Measurements from ENCODE around the gene CYP2A13.
A peak's percentile ranks its signal among the peaks of the same experiment; 100 is the strongest.
"Not testable (repeated sequence)": the region's sequence is repeated elsewhere in the genome, so short reads cannot be mapped to it uniquely, and the experiment has no call there.

The CYP2A13 gene

DNA sequence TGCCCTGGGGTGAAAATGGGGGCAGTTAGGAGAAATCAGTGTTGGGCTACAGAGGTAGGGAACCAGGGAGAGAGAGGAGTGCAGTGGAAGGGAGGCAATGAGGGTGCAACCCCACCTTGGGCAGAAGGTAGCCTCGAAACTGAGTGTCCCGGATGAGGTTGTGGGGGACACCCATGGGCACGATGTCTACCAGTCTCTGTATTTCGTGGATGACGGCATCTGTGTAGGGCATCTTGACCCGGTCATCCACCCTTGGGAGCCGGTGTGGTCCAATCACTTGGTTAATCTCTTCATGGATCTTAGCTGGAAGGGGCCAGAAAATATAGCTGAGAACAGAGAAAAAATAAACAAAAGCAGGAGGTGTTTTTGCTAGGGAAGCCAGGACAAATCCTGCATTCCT is 36.1 kb upstream of the CYP2A13 start:
- H2BK5ac ChIP-seq (ENCODE audit: low read depth, low read length, poor library complexity); H2AK5ac ChIP-seq (ENCODE audit: low read length): not testable (repeated sequence)
- no CpG with 5 or more reads among the region's 7 CpGs for WGBS (ENCODE audit: extremely low coverage, insufficient coverage, insufficient read length)

DNA sequence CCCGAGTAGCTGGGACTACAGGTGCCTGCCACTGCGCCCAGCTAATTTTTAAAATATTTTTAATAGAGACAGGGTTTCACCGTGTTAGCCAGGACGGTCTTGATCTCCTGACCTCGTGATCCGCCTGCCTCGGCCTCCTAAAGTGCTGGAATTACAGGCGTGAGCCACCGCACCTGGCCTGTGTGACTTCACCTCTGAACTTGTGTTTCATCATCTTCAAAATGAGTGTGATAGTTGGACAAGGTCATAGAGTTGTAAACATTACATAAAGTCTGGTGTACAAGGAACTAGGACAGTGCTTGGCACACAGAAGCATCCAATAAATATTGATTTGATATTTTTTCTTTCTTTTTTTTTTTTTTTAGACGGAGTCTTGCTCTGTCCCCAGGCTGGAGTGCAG is 34.9 kb upstream of the CYP2A13 start:
- H3K23ac ChIP-seq (ENCODE audit: low read length); H3K27ac ChIP-seq (ENCODE audit: low read depth, low read length); H2BK12ac ChIP-seq (ENCODE audit: low read length); H3K14ac ChIP-seq (ENCODE audit: low read length); H3K36me3 ChIP-seq (ENCODE audit: control insufficient read depth in 1 of 2, insufficient read depth in 2 of 2, low read length in 2 of 2); H3K4me2 ChIP-seq (ENCODE audit: low read length); DNase-seq; H3K79me2 ChIP-seq (ENCODE audit: control insufficient read depth, insufficient read depth, low read length, poor library complexity); H4K12ac ChIP-seq (ENCODE audit: low read depth, low read length); H3K79me1 ChIP-seq (ENCODE audit: low read length); H2AK5ac ChIP-seq (ENCODE audit: low read length); H3K4me1 ChIP-seq (ENCODE audit: control insufficient read depth in 1 of 2, insufficient read depth in 2 of 2, low read length in 2 of 2); H3K9ac ChIP-seq (ENCODE audit: low read length); H3K4ac ChIP-seq (ENCODE audit: low read depth, low read length); H2BK120ac ChIP-seq (ENCODE audit: insufficient read depth, low read length, poor library complexity); H2BK5ac ChIP-seq (ENCODE audit: low read depth, low read length, poor library complexity); H3K9me3 ChIP-seq (ENCODE audit: insufficient read depth, low read depth, low read length); H3K18ac ChIP-seq (ENCODE audit: low read length); H3K4me3 ChIP-seq (ENCODE audit: low read depth, low read length); H3K27me3 ChIP-seq (ENCODE audit: insufficient read depth, low read length); H2AFZ ChIP-seq (ENCODE audit: insufficient read depth, low read length, poor library complexity); H4K91ac ChIP-seq (ENCODE audit: low read depth, low read length); H4K8ac ChIP-seq (ENCODE audit: low read depth, low read length): not testable (repeated sequence)
- WGBS (ENCODE audit: extremely low coverage, insufficient coverage, insufficient read length): no CpG with 5 or more reads among the region's 10 CpGs

More for the DNA sequence above, 36.1 kb upstream of the CYP2A13 start:
- H3K14ac ChIP-seq (ENCODE audit: low read length); H4K8ac ChIP-seq (ENCODE audit: low read depth, low read length); H3K9ac ChIP-seq (ENCODE audit: low read length); DNase-seq; H3K9me3 ChIP-seq (ENCODE audit: insufficient read depth, low read depth, low read length); H3K4ac ChIP-seq (ENCODE audit: low read depth, low read length); H3K23ac ChIP-seq (ENCODE audit: low read length); H3K4me3 ChIP-seq (ENCODE audit: low read depth, low read length); H2AFZ ChIP-seq (ENCODE audit: insufficient read depth, low read length, poor library complexity); H3K4me1 ChIP-seq (ENCODE audit: control insufficient read depth in 1 of 2, insufficient read depth in 2 of 2, low read length in 2 of 2); H3K79me1 ChIP-seq (ENCODE audit: low read length); H4K91ac ChIP-seq (ENCODE audit: low read depth, low read length); H3K79me2 ChIP-seq (ENCODE audit: control insufficient read depth, insufficient read depth, low read length, poor library complexity); H3K27ac ChIP-seq (ENCODE audit: low read depth, low read length); H2BK120ac ChIP-seq (ENCODE audit: insufficient read depth, low read length, poor library complexity); H3K4me2 ChIP-seq (ENCODE audit: low read length); H4K12ac ChIP-seq (ENCODE audit: low read depth, low read length); H3K36me3 ChIP-seq (ENCODE audit: control insufficient read depth in 1 of 2, insufficient read depth in 2 of 2, low read length in 2 of 2); H3K18ac ChIP-seq (ENCODE audit: low read length); H3K27me3 ChIP-seq (ENCODE audit: insufficient read depth, low read length); H2BK12ac ChIP-seq (ENCODE audit: low read length): not testable (repeated sequence)

DNA sequence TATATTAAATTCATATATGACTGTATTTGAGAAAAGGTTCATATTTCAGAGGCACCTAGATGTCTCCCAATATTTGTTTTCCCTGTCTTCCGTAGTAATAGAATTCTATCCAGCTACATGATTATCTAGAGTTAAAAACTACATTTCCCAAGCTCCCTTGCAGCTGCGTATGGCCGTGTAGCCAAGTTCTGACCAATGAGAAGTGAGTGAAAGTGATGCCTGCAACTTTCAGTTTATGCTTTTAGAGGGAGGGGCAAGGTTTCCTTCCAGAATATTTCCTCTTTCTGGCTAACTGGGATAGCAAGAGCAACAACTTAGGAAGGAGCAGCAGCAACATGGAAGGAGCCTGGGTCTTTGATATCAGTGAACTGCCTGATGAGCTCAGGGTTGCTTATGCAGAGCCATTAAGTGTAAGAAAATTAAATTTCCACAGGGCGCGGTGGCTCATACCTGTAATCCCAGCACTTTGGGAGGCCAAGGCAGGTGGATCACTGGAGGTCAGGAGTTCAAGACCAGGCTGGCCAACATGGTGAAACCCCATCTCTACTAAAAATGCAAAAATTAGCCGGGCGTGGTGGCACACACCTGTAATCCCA is 23.2 kb upstream of the CYP2A13 start:
- Histone ChIP-seq H2AFZ (ENCODE audit: insufficient read depth, low read length, poor library complexity) (no peak overlapping the region), H3K9me3 (ENCODE audit: insufficient read depth, low read depth, low read length) (peaks cover 3% of the 10 kb centered on the region), H3K4ac (ENCODE audit: low read depth, low read length) (no peak overlapping the region), H3K23ac (ENCODE audit: low read length) (no peak overlapping the region), H2BK120ac (ENCODE audit: insufficient read depth, low read length, poor library complexity) (no peak overlapping the region), H3K27ac (ENCODE audit: low read depth, low read length) (no peak overlapping the region), H4K12ac (ENCODE audit: low read depth, low read length) (no peak overlapping the region), H2AK5ac (ENCODE audit: low read length) (no peak overlapping the region), H4K91ac (ENCODE audit: low read depth, low read length) (no peak overlapping the region), H3K79me1 (ENCODE audit: low read length) (no peaks in the 10 kb centered on the region), H4K8ac (ENCODE audit: low read depth, low read length) (no peak overlapping the region), H3K4me2 (ENCODE audit: low read length) (peak overlapping the region; percentile 31), H3K27me3 (ENCODE audit: insufficient read depth, low read length) (no peaks in the 10 kb centered on the region), H2BK5ac (ENCODE audit: low read depth, low read length, poor library complexity) (no peak overlapping the region), H3K14ac (ENCODE audit: low read length) (no peak overlapping the region), H3K9ac (ENCODE audit: low read length) (no peak overlapping the region), H3K18ac (ENCODE audit: low read length) (no peak overlapping the region), H3K4me3 (ENCODE audit: low read depth, low read length) (no peak overlapping the region), H2BK12ac (ENCODE audit: low read length) (no peak overlapping the region), H3K4me1 (ENCODE audit: control insufficient read depth in 1 of 2, insufficient read depth in 2 of 2, low read length in 2 of 2) (no peaks in the 10 kb centered on the region), H3K36me3 (ENCODE audit: control insufficient read depth in 1 of 2, insufficient read depth in 2 of 2, low read length in 2 of 2) (no peaks in the 10 kb centered on the region), H3K79me2 (ENCODE audit: control insufficient read depth, insufficient read depth, low read length, poor library complexity) (no peaks in the 10 kb centered on the region)
- WGBS (ENCODE audit: extremely low coverage, insufficient coverage, insufficient read length): no CpG with 5 or more reads among the region's 7 CpGs
- DNase-seq: peak in 1 of 2 donors; percentile 13

DNA sequence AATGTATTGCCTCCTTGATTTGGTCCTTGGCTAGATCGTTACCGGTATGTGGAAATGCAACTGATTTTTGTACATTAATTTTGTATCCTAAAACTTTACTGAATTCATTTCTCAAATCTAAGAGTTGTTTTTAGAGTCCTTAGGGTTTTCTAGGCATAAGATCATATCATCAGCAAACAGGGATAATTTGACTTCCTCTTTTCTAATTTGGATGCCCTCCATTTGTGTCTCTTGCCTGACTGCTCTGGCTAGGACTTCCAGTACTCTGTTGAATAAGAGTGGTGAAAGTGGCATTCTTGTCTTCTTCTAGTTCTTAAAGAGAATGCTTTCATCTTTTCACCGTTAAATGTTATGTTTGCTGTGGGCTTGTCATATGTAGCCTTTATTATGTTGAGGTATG is 12.0 kb upstream of the CYP2A13 start:
- Histone ChIP-seq H3K79me2 (ENCODE audit: control insufficient read depth, insufficient read depth, low read length, poor library complexity) (no peaks in the 10 kb centered on the region), H3K27ac (ENCODE audit: low read depth, low read length) (no peak overlapping the region), H2AK5ac (ENCODE audit: low read length) (no peak overlapping the region), H3K23ac (ENCODE audit: low read length) (no peak overlapping the region), H4K12ac (ENCODE audit: low read depth, low read length) (no peak overlapping the region), H4K91ac (ENCODE audit: low read depth, low read length) (no peak overlapping the region), H3K9me3 (ENCODE audit: insufficient read depth, low read depth, low read length) (no peaks in the 10 kb centered on the region), H3K4me3 (ENCODE audit: low read depth, low read length) (no peak overlapping the region), H3K4me2 (ENCODE audit: low read length) (no peak overlapping the region), H2BK120ac (ENCODE audit: insufficient read depth, low read length, poor library complexity) (no peak overlapping the region), H3K18ac (ENCODE audit: low read length) (no peak overlapping the region), H3K14ac (ENCODE audit: low read length) (no peak overlapping the region), H3K79me1 (ENCODE audit: low read length) (no peaks in the 10 kb centered on the region), H3K9ac (ENCODE audit: low read length) (no peak overlapping the region), H3K4me1 (ENCODE audit: control insufficient read depth in 1 of 2, insufficient read depth in 2 of 2, low read length in 2 of 2) (no peaks in the 10 kb centered on the region), H4K8ac (ENCODE audit: low read depth, low read length) (no peak overlapping the region), H3K36me3 (ENCODE audit: control insufficient read depth in 1 of 2, insufficient read depth in 2 of 2, low read length in 2 of 2) (no peaks in the 10 kb centered on the region), H3K4ac (ENCODE audit: low read depth, low read length) (no peak overlapping the region), H2AFZ (ENCODE audit: insufficient read depth, low read length, poor library complexity) (no peak overlapping the region), H3K27me3 (ENCODE audit: insufficient read depth, low read length) (no peaks in the 10 kb centered on the region), H2BK5ac (ENCODE audit: low read depth, low read length, poor library complexity) (no peak overlapping the region), H2BK12ac (ENCODE audit: low read length) (no peak overlapping the region)
- no CpG with 5 or more reads among the region's 3 CpGs for WGBS (ENCODE audit: extremely low coverage, insufficient coverage, insufficient read length)
- no peak for DNase-seq
